ENCODE measurements around the gene ASPSCR1. TPM values are rescaled to one million over a fixed set of nuclear protein-coding genes. Genes with fewer than 3 reads are reported as not detected.
A peak's percentile ranks its signal among the peaks of the same experiment; 100 is the strongest.
"Not testable (repeated sequence)": the region's sequence is repeated elsewhere in the genome, so short reads cannot be mapped to it uniquely, and the experiment has no call there.

ASPSCR1 gene
- polyA plus RNA-seq, 1 donor from 2014 or later: 30.8 TPM

GRCh38 chr17:81935709-81936084 is 41.7 kb upstream of the ASPSCR1 start:
- Mint-ChIP-seq H3K9me3 (no peaks in the 10 kb centered on the region), H3K36me3 (no peaks in the 10 kb centered on the region), H3K27me3 (peaks cover 10% of the 10 kb centered on the region), H3K27ac (peak overlapping the region in 1 of 3 donors; percentile 25), H3K4me1 (peaks cover 0 to 4% (median 0%) of the 10 kb centered on the region in 3 donors), H3K4me3 (peak overlapping the region in 3 of 4 donors; percentile 67 to 78 (median 70))

DNA sequence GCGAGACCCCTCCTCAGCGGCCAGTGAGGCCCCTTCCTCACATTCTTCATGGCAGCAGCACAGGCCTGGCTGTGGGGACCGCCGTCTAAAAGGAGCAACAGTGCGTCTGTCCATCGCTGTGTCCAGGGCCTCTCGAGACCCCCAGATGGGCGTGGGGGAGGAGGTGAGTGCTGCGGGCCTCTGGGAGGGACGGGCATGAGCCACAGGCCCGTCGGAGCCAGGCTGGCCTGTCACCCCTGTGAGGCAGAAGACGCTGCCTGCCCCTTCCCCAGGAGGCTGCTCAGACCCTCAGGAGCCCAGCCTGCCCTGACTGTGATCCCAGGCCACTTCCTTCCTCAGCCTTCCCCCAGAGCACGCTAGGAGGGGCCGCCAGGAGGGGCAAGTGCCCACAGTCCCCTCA is 38.2 kb upstream of the ASPSCR1 start:
- Mint-ChIP-seq H3K4me1 (peaks cover 0 to 2% (median 0%) of the 10 kb centered on the region in 3 donors), H3K4me3 (no peak overlapping the region), H3K36me3 (no peaks in the 10 kb centered on the region), H3K27me3 (peaks cover 16% of the 10 kb centered on the region), H3K27ac (no peak overlapping the region), H3K9me3 (no peaks in the 10 kb centered on the region)

- H3K4me1 Mint-ChIP-seq: peaks cover 0 to 2% (median 0%) of the 10 kb centered on the region in 3 donors
- no peaks in the 10 kb centered on the region for H3K36me3 Mint-ChIP-seq
- no peak overlapping the region for H3K27ac Mint-ChIP-seq
- no peaks in the 10 kb centered on the region for H3K9me3 Mint-ChIP-seq
- no peak overlapping the region for H3K4me3 Mint-ChIP-seq
- peaks cover 16% of the 10 kb centered on the region for H3K27me3 Mint-ChIP-seq
Observed at GRCh38 chr17:81939881-81940385, 37.5 kb upstream of the ASPSCR1 start.

DNA sequence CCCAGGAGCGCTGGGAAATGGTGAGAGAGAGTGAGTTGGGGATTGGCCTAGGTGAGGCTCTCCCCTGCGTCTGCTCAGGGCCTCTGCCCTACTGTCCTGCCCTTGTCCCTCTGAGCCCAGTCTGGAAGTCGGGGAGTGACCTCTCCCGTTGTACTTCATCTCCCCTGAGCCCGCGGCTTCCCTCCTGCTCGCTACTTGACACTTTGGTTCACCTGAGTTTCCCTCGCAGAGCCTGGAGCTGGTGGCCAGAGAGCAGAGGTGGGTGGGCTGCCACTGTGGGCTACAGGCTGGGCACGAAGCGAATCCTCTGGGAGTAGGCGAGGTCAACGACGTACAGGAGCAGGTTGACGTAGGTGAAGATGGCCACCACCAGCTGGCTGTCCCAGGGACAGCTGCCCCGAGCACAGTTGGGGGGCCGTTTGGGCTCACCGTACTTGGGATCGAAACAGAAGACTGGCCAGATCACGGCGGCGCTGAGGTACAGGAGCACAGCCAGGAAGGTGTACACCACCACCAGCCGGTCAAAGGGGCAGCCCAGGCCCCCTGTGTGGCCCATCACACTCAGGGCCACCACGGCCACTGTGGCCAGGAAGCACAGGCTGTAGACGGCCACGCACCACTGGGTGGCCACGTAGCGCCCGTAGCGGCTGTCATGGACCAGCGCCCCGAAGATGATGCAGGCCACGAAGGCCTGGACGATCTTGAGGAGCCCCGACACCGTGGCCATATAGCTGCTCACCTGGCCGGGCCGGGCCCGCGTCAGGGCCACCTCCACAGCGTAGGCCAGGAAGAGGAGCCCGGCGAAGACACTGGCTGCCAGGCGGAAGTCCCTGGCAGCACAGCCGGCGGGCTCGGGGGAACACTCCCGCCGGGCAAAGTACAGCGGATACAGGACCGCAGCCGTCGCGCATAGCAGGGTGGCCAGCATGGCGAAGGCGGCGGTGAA is 36.6 kb upstream of the ASPSCR1 start:
- Mint-ChIP-seq H3K36me3 (no peaks in the 10 kb centered on the region), H3K4me1 (peaks cover 0 to 2% (median 0%) of the 10 kb centered on the region in 3 donors), H3K27ac (peak overlapping the region in 1 of 3 donors; percentile 21), H3K4me3 (peak overlapping the region in 1 of 4 donors; percentile 27), H3K27me3 (peaks cover 16% of the 10 kb centered on the region), H3K9me3 (no peaks in the 10 kb centered on the region)

DNA sequence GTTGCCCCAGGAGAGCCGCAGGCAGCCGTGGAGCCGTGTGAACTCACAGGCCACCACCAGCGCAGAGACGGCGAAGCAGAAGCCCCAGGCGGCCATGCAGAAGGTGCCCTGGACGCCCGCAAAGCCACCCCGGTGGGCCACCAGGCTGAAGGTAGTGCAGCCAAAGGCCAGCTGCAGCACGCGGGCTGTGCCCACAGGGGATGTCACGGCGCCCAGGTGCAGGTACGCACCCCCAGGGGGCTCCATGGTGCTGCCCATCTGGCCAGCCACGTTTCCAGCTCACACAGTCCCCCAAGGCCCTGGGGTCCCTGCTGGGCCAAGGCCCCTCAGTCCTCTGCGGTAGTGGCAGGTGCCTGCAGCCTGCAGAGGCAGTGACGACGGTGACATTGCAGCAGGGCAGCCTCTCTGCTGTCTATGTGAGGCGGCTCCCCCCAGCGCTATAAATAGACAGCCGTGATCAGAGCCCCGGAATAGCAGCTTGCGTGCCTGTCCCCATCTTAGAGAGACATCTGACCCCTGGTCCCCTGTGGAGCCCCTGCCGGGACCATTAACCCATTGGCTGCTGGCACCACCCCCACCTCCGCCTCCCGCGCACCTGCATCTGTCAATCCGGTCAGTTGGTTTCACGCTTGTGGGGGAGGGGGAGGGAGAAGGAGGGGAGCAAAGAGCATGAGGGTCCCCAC is 35.8 kb upstream of the ASPSCR1 start:
- Mint-ChIP-seq H3K4me3 (no peak overlapping the region), H3K27ac (no peak overlapping the region), H3K4me1 (peaks cover 0 to 2% (median 0%) of the 10 kb centered on the region in 3 donors), H3K9me3 (no peaks in the 10 kb centered on the region), H3K36me3 (no peaks in the 10 kb centered on the region), H3K27me3 (peaks cover 16% of the 10 kb centered on the region)

GRCh38 chr17:81942167-81942553 is 35.3 kb upstream of the ASPSCR1 start:
- peaks cover 16% of the 10 kb centered on the region for H3K27me3 Mint-ChIP-seq
- no peaks in the 10 kb centered on the region for H3K36me3 Mint-ChIP-seq
- peak overlapping the region in 1 of 3 donors; percentile 73 for H3K27ac Mint-ChIP-seq
- H3K9me3 Mint-ChIP-seq: no peaks in the 10 kb centered on the region
- H3K4me1 Mint-ChIP-seq: peaks cover 0 to 2% (median 0%) of the 10 kb centered on the region in 3 donors
- no peak overlapping the region for H3K4me3 Mint-ChIP-seq

- Mint-ChIP-seq H3K27ac (no peak overlapping the region), H3K4me1 (no peaks in the 10 kb centered on the region), H3K4me3 (no peak overlapping the region), H3K9me3 (no peaks in the 10 kb centered on the region), H3K27me3 (peaks cover 14% of the 10 kb centered on the region), H3K36me3 (no peaks in the 10 kb centered on the region)
Observed at GRCh38 chr17:81944858-81945257, 32.6 kb upstream of the ASPSCR1 start.

DNA sequence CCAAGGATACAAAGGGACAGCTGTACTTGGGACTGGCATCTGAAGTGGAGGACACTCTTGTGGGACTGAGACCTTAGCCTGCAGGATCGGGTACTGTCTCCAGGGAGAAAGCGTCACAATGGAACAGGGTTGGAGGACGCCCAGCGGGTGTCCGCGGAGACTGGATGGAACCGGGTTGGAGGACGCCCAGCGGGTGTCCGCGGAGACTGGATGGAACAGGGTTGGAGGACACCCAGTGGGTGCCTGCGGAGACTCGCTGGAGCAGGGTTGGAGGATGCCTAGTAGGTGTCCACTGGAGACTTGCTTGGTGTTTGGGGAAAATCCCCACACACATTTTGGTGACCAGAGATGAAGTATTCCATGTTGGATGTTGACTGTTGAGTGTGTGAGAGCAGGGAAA is 30.2 kb upstream of the ASPSCR1 start, which contains the start of gene MYADML2:
TSS of gene MYADML2 (minus strand) at position 45 of the 400 bp plus-strand sequence. CDS start 5,492 bp downstream, outside the sequence.
- no peak within 1 kb of the TSS for H3K27ac Mint-ChIP-seq
- no peak within 1 kb of the TSS for H3K4me3 Mint-ChIP-seq
- peaks cover 11% of the 10 kb centered on the region for H3K27me3 Mint-ChIP-seq
- no peaks in the 10 kb centered on the region for H3K4me1 Mint-ChIP-seq
- no peaks in the 10 kb centered on the region for H3K36me3 Mint-ChIP-seq
- H3K9me3 Mint-ChIP-seq: no peaks in the 10 kb centered on the region

GRCh38 chr17:81948635-81949378 is 28.6 kb upstream of the ASPSCR1 start:
- H3K27ac Mint-ChIP-seq: no peak overlapping the region
- no peaks in the 10 kb centered on the region for H3K9me3 Mint-ChIP-seq
- H3K4me3 Mint-ChIP-seq: peak overlapping the region in 1 of 4 donors; percentile 47
- no peaks in the 10 kb centered on the region for H3K4me1 Mint-ChIP-seq
- H3K36me3 Mint-ChIP-seq: no peaks in the 10 kb centered on the region
- H3K27me3 Mint-ChIP-seq: peaks cover 7% of the 10 kb centered on the region

DNA sequence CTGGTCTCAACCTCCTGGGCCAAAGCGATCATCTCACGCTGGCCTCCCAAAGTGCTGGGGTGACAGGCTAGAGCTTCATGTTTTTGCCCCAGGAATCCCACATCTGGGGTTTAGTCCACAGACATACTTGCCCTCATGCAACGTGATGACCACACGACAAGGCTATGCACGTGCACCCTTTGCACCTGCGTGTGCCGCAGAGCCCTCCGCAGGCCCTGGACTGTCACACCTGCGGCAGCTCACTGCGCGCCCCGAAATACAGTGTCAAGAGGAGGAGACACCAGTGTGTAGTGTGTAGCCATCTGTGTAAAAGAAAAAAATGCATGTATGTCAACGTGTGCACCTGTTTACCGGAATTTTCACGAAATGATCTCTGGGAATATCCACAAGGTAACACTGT is 26.9 kb upstream of the ASPSCR1 start:
- no peaks in the 10 kb centered on the region for H3K9me3 Mint-ChIP-seq
- no peak overlapping the region for H3K27ac Mint-ChIP-seq
- no peak overlapping the region for H3K4me3 Mint-ChIP-seq
- no peaks in the 10 kb centered on the region for H3K4me1 Mint-ChIP-seq
- no peaks in the 10 kb centered on the region for H3K36me3 Mint-ChIP-seq
- peaks cover 8% of the 10 kb centered on the region for H3K27me3 Mint-ChIP-seq

DNA sequence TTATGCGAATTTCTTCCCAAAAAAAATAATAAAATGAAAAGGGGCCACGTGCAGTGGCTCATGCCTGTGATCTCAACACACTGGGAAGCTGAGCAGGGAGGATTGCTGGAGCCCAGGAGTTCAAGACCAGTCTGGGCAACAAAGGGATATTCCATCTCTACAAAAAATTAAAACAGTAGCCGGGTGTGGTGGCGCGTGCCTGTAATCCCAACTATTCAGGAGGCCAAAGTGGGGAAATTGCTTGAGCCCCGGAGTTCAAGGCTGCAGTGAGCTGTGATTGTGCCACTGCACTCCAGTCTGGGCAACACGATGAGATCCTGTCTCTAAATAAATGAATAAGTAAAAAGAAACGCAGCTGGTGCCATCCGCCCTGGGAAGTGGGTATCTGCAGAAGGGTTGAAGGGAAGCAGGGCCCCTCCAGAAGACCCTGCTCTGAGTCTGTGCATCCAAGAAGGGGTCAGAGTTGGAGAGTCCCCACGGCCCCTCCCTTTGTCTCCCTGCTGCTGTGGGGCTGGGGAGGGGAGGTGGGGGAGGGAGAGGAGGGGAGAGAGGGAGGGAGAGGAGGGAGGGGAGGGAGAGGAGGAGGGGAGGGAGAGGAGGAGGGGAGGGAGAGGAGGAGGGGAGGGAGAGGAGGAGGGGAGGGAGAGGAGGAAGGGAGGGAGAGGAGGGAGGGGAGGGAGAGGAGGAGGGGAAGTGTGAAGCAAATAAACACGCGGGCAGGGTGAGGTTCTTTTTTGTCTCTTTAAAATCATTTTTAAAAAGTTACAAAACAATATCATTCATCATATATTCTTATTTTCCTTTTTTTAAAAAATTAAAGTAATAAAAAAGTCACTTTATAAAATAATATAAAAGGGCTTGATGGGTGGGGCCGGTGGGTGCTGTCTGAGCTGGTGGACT is 25.4 kb upstream of the ASPSCR1 start:
- H3K27ac Mint-ChIP-seq: peak overlapping the region in 1 of 3 donors; percentile 25
- no peak overlapping the region for H3K4me3 Mint-ChIP-seq
- H3K27me3 Mint-ChIP-seq: peaks cover 12% of the 10 kb centered on the region
- H3K4me1 Mint-ChIP-seq: no peaks in the 10 kb centered on the region
- H3K36me3 Mint-ChIP-seq: no peaks in the 10 kb centered on the region
- no peaks in the 10 kb centered on the region for H3K9me3 Mint-ChIP-seq

DNA sequence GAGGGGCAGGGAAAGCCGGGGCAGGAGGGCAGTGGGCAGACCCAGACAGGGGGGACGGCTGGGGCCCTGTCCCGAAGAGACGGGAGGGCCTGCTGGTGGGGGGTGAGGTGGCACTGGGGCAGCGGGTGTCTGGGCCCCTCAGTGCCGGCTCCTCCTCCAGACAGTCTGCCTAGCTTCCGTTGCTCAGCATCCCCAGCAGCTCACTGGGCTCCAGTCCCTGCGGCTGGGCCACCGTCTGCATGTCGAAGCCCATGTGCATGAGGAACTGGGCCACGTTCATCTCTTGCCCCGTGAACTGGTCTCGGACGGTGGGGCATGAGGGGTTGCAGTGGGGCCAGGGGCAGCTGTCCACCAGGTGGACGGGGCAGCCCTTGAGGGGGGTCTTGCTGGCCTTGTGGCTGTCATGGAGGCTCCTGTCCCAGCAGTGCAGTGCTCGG is 24.6 kb upstream of the ASPSCR1 start:
- Mint-ChIP-seq H3K4me3 (no peak overlapping the region), H3K36me3 (no peaks in the 10 kb centered on the region), H3K27ac (no peak overlapping the region), H3K4me1 (peaks cover 0 to 2% (median 0%) of the 10 kb centered on the region in 3 donors), H3K9me3 (no peaks in the 10 kb centered on the region), H3K27me3 (peaks cover 16% of the 10 kb centered on the region)

- H3K27me3 Mint-ChIP-seq: peaks cover 21% of the 10 kb centered on the region
- not testable (repeated sequence) for H3K36me3 Mint-ChIP-seq, H3K4me1 Mint-ChIP-seq, H3K4me3 Mint-ChIP-seq, H3K9me3 Mint-ChIP-seq, H3K27ac Mint-ChIP-seq
Observed at GRCh38 chr17:81953443-81953842, 24.0 kb upstream of the ASPSCR1 start.

All from IgD-negative memory B cell (primary cell).